ENCODE measurements around the gene LSS. TPM values are rescaled to one million over a fixed set of nuclear protein-coding genes. Genes with fewer than 3 reads are reported as not detected.

Gene LSS
- total RNA-seq, 1 donor from 2014 or later, result 83.2 TPM

GRCh38 chr21:46210378-46211136 is 18.0 kb downstream of the LSS start:
- Mint-ChIP-seq H3K4me3 (ENCODE audit: unreplicated experiment) (no peak overlapping the region), H3K4me1 (ENCODE audit: low read depth, unreplicated experiment) (peaks cover 2% of the 10 kb centered on the region), H3K27ac (ENCODE audit: unreplicated experiment) (no peak overlapping the region), H3K36me3 (ENCODE audit: low read depth, unreplicated experiment) (peaks cover 4% of the 10 kb centered on the region), H3K9me3 (ENCODE audit: unreplicated experiment) (no peaks in the 10 kb centered on the region), H3K27me3 (ENCODE audit: low read depth, unreplicated experiment) (no peaks in the 10 kb centered on the region)
- no peak overlapping the region for H2AFZ ChIP-seq (ENCODE audit: low read depth, low read length)
- no peaks in the 10 kb centered on the region for H3K9me3 ChIP-seq (ENCODE audit: insufficient read depth, low read depth, low read length)
- DNase-seq (ENCODE audit: low read depth) (no peak), FAIRE-seq (no peak)
- no peaks in the 10 kb centered on the region for H3K4me1 ChIP-seq (ENCODE audit: insufficient read depth, low read length)
- TF ChIP-seq, protein P1, sequence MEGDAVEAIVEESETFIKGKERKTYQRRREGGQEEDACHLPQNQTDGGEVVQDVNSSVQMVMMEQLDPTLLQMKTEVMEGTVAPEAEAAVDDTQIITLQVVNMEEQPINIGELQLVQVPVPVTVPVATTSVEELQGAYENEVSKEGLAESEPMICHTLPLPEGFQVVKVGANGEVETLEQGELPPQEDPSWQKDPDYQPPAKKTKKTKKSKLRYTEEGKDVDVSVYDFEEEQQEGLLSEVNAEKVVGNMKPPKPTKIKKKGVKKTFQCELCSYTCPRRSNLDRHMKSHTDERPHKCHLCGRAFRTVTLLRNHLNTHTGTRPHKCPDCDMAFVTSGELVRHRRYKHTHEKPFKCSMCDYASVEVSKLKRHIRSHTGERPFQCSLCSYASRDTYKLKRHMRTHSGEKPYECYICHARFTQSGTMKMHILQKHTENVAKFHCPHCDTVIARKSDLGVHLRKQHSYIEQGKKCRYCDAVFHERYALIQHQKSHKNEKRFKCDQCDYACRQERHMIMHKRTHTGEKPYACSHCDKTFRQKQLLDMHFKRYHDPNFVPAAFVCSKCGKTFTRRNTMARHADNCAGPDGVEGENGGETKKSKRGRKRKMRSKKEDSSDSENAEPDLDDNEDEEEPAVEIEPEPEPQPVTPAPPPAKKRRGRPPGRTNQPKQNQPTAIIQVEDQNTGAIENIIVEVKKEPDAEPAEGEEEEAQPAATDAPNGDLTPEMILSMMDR (IDR thresholded peaks at IDR 0.05; ENCODE audit: insufficient read depth, low read depth, low read length), result no peak
- no peak for TF ChIP-seq EZH2 (IDR thresholded peaks at IDR 0.05; ENCODE audit: insufficient read depth, low read length)
- H3K36me3 ChIP-seq (ENCODE audit: insufficient read depth, low read length), result peaks cover 2% of the 10 kb centered on the region
- H3K4me3 ChIP-seq (ENCODE audit: insufficient read depth, low read depth, low read length), result no peak overlapping the region
- no peak overlapping the region for H3K4me2 ChIP-seq (ENCODE audit: low read length)
- H4K20me1 ChIP-seq (ENCODE audit: insufficient read depth, low read length), result peaks cover 35% of the 10 kb centered on the region
- no peaks in the 10 kb centered on the region for H3K79me2 ChIP-seq (ENCODE audit: insufficient read depth, low read length)
- H3K27ac ChIP-seq (ENCODE audit: low read depth, low read length), result no peak overlapping the region
- H3K27me3 ChIP-seq (ENCODE audit: insufficient read depth, low read length), result no peaks in the 10 kb centered on the region
- H3K9ac ChIP-seq (ENCODE audit: low read length), result no peak overlapping the region

GRCh38 chr21:46208761-46209721 is 19.5 kb downstream of the LSS start:
- Histone ChIP-seq H3K36me3 (ENCODE audit: insufficient read depth, low read length) (peaks cover 7% of the 10 kb centered on the region), H3K4me2 (ENCODE audit: low read length) (no peak overlapping the region), H2AFZ (ENCODE audit: low read depth, low read length) (no peak overlapping the region), H3K79me2 (ENCODE audit: insufficient read depth, low read length) (no peaks in the 10 kb centered on the region), H4K20me1 (ENCODE audit: insufficient read depth, low read length) (peaks cover 28% of the 10 kb centered on the region), H3K27ac (ENCODE audit: low read depth, low read length) (no peak overlapping the region), H3K9ac (ENCODE audit: low read length) (no peak overlapping the region), H3K4me1 (ENCODE audit: insufficient read depth, low read length) (no peaks in the 10 kb centered on the region), H3K9me3 (ENCODE audit: insufficient read depth, low read depth, low read length) (no peaks in the 10 kb centered on the region), H3K27me3 (ENCODE audit: insufficient read depth, low read length) (no peaks in the 10 kb centered on the region), H3K4me3 (ENCODE audit: insufficient read depth, low read depth, low read length) (no peak overlapping the region)
- Mint-ChIP-seq H3K36me3 (ENCODE audit: low read depth, unreplicated experiment) (peaks cover 8% of the 10 kb centered on the region), H3K4me1 (ENCODE audit: low read depth, unreplicated experiment) (peaks cover 2% of the 10 kb centered on the region), H3K27me3 (ENCODE audit: low read depth, unreplicated experiment) (no peaks in the 10 kb centered on the region), H3K27ac (ENCODE audit: unreplicated experiment) (no peak overlapping the region), H3K9me3 (ENCODE audit: unreplicated experiment) (no peaks in the 10 kb centered on the region), H3K4me3 (ENCODE audit: unreplicated experiment) (no peak overlapping the region)
- DNase-seq (ENCODE audit: low read depth) (no peak), FAIRE-seq (no peak)
- TF ChIP-seq EZH2 (IDR thresholded peaks at IDR 0.05; ENCODE audit: insufficient read depth, low read length), result no peak
- TF ChIP-seq, protein P1 (IDR thresholded peaks at IDR 0.05; ENCODE audit: insufficient read depth, low read depth, low read length), result no peak

Data from astrocyte (in vitro differentiated cells and primary cell).